IMR-90 (cell line): Measurements from ENCODE around the gene ARHGAP10. TPM values are rescaled to one million over a fixed set of nuclear protein-coding genes. Genes with fewer than 3 reads are reported as not detected.

Experiments
- ATAC-seq: fragments of 200-7000 bp; cut with Tn5 transposase; 2 replicates; pipeline ENCODE4 v1.9.1; 2020; ENCODE audit warnings: low read depth, mild to moderate bottlenecking, moderate library complexity
- BruUV-seq: library from RNA; stranded (reverse); fragments of 400-500 nt; replicated peaks from 2 replicates; lab custom pipeline; 2021; lab: Mats Ljungman, UMichigan
- CTCF ChIA-PET: fragments of 300-600 bp; formaldehyde crosslinking; extraction: SDS; loops from one replicate; lab custom pipeline; 2021; ENCODE audit warnings: antibody characterized with exemption; lab: Yijun Ruan, JAX
- POLR2A ChIA-PET: fragments of 300-600 bp; sonication (Branson Sonifier 250); formaldehyde crosslinking; loops from one replicate; lab custom pipeline; 2022; ENCODE audit warnings: antibody characterized with exemption; ENCODE audit not compliant: unreplicated experiment; lab: Charles Lee
- DNase-seq: peaks from one replicate; pipeline ENCODE4 v3.0.0; 2013
- H2AFZ ChIP-seq: replicated peaks from 2 replicates; pipeline ENCODE3; 2013; ENCODE audit warnings: low read length, mild to moderate bottlenecking; ENCODE audit not compliant: poor library complexity
- H2AK5ac ChIP-seq: 2 replicates; pipeline ENCODE4 v1.6.1; 2013; ENCODE audit warnings: low read depth, low read length, inconsistent platforms
- H2AK9ac ChIP-seq: replicated peaks from 2 replicates; pipeline ENCODE3; 2013; ENCODE audit warnings: mild to moderate bottlenecking, low read depth, low read length, moderate library complexity; ENCODE audit not compliant: poor library complexity
- H2BK120ac ChIP-seq: 2 replicates; pipeline ENCODE4 v1.6.1; 2013; ENCODE audit warnings: low read depth, low read length, inconsistent platforms
- H2BK15ac ChIP-seq: 3 replicates; pipeline ENCODE4 v1.6.1; 2013; ENCODE audit warnings: low read depth, low read length, inconsistent platforms
- H2BK20ac ChIP-seq: 2 replicates; pipeline ENCODE4 v1.6.1; 2013; ENCODE audit warnings: low read depth, mild to moderate bottlenecking, inconsistent platforms, low read length, moderate library complexity
- H2BK5ac ChIP-seq: 2 replicates; pipeline ENCODE4 v1.6.1; 2013; ENCODE audit warnings: mild to moderate bottlenecking, low read depth, low read length, inconsistent platforms; ENCODE audit not compliant: poor library complexity, severe bottlenecking
- H3K14ac ChIP-seq: replicated peaks from 2 replicates; pipeline ENCODE4 v1.6.1; 2013; ENCODE audit warnings: low read depth, low read length, inconsistent platforms
- H3K18ac ChIP-seq: 2 replicates; pipeline ENCODE4 v1.6.1; 2013; ENCODE audit warnings: low read depth, low read length, control low read depth
- H3K23ac ChIP-seq: 2 replicates; pipeline ENCODE4 v1.6.1; 2013; ENCODE audit warnings: low read depth, low read length, inconsistent platforms
- H3K27ac ChIP-seq: 2 replicates; pipeline ENCODE4 v1.5.1; 2013; ENCODE audit warnings: mild to moderate bottlenecking, control low read depth, low read length; ENCODE audit not compliant: insufficient read depth
- H3K27me3 ChIP-seq: 2 replicates; pipeline ENCODE4 v1.6.1; 2013; ENCODE audit warnings: low read length; ENCODE audit not compliant: control insufficient read depth, insufficient read depth
- H3K36me3 ChIP-seq: 2 replicates; pipeline ENCODE4 v1.6.1; 2013; ENCODE audit warnings: low read length, mixed read lengths; ENCODE audit not compliant: control insufficient read depth, insufficient read depth
- H3K4ac ChIP-seq: 2 replicates; pipeline ENCODE4 v1.6.1; 2013; ENCODE audit warnings: low read depth, low read length, inconsistent platforms
- H3K4me1 ChIP-seq: 2 replicates; pipeline ENCODE4 v1.6.1; 2013; ENCODE audit warnings: low read length, mixed read lengths; ENCODE audit not compliant: control insufficient read depth, insufficient read depth
- H3K4me2 ChIP-seq: 2 replicates; pipeline ENCODE4 v1.6.1; 2013; ENCODE audit warnings: low read depth, mild to moderate bottlenecking, control low read depth, low read length, moderate library complexity
- H3K4me3 ChIP-seq: 2 replicates; pipeline ENCODE4 v1.5.1; 2013; ENCODE audit warnings: low read depth, mild to moderate bottlenecking, control low read depth, low read length, moderate library complexity; ENCODE audit not compliant: insufficient read depth
- H3K56ac ChIP-seq: 2 replicates; pipeline ENCODE4 v1.6.1; 2013; ENCODE audit warnings: low read length, inconsistent platforms; ENCODE audit not compliant: insufficient read depth; ENCODE audit errors: extremely low read depth
- H3K79me1 ChIP-seq, 2 experiments: 2 replicates each; pipeline ENCODE4 v1.6.1; 2013; ENCODE audit warnings: low read length in 2 of 2, inconsistent platforms in 1 of 2, low read depth in 1 of 2
- H3K9ac ChIP-seq: 2 replicates; pipeline ENCODE4 v1.6.1; 2013; ENCODE audit warnings: low read depth, low read length, control low read depth
- H3K9me1 ChIP-seq: 2 replicates; pipeline ENCODE4 v1.6.1; 2013; ENCODE audit warnings: low read length, inconsistent platforms; ENCODE audit not compliant: insufficient read depth
- H3K9me3 ChIP-seq: 2 replicates; pipeline ENCODE4 v1.6.1; 2013; ENCODE audit warnings: low read length; ENCODE audit not compliant: control insufficient read depth, insufficient read depth
- H4K20me1 ChIP-seq: 2 replicates; pipeline ENCODE4 v1.6.1; 2013; ENCODE audit warnings: low read length, inconsistent platforms; ENCODE audit not compliant: insufficient read depth
- H4K5ac ChIP-seq: 2 replicates; pipeline ENCODE4 v1.6.1; 2013; ENCODE audit warnings: mild to moderate bottlenecking, low read depth, low read length, control low read depth
- H4K8ac ChIP-seq, 2 experiments: 2 replicates each; pipeline ENCODE4 v1.6.1; 2013; ENCODE audit warnings: low read depth in 2 of 2, low read length in 2 of 2, control low read depth in 1 of 2, inconsistent platforms in 1 of 2
- H4K91ac ChIP-seq: 2 replicates; pipeline ENCODE4 v1.6.1; 2013; ENCODE audit warnings: low read depth, low read length, inconsistent platforms; ENCODE audit not compliant: insufficient read depth
- BHLHE40 ChIP-seq: fragments of 150-350 bp; IDR thresholded peaks from 2 replicates; pipeline ENCODE4 v1.6.1; 2016; ENCODE audit warnings: mild to moderate bottlenecking, low read depth, low read length
- CEBPB ChIP-seq: IDR thresholded peaks from 2 replicates; pipeline ENCODE4 v1.6.1; 2012; ENCODE audit warnings: low read depth, low read length, improper control_type of control experiment
- CHD1 ChIP-seq: IDR thresholded peaks from 2 replicates; pipeline ENCODE4 v1.6.1; 2012; ENCODE audit warnings: low read depth, low read length, improper control_type of control experiment
- CTCF ChIP-seq: conservative IDR thresholded peaks from 2 replicates; pipeline ENCODE4 v1.5.1; 2012; ENCODE audit warnings: mild to moderate bottlenecking, low read depth, low read length, improper control_type of control experiment
- ELK1 ChIP-seq: fragments of 150-350 bp; IDR thresholded peaks from 2 replicates; pipeline ENCODE4 v1.6.1; 2016; ENCODE audit warnings: low read depth, mild to moderate bottlenecking, low read length, moderate library complexity, borderline replicate concordance
- FOS ChIP-seq: fragments of 150-350 bp; IDR thresholded peaks from 2 replicates; pipeline ENCODE4 v1.6.1; 2016; ENCODE audit warnings: low read depth, low read length
- MAFK ChIP-seq: IDR thresholded peaks from 2 replicates; pipeline ENCODE4 v1.6.1; 2012; ENCODE audit warnings: low read depth, low read length, improper control_type of control experiment
- MAZ ChIP-seq: IDR thresholded peaks from 2 replicates; pipeline ENCODE4 v1.6.1; 2012; ENCODE audit warnings: low read depth, mild to moderate bottlenecking, low read length, improper control_type of control experiment, moderate library complexity, borderline replicate concordance
- MXI1 ChIP-seq: IDR thresholded peaks from 2 replicates; pipeline ENCODE4 v1.6.1; 2012; ENCODE audit warnings: low read depth, mild to moderate bottlenecking, low read length, moderate library complexity, borderline replicate concordance
- NFE2L2 ChIP-seq: fragments of 150-350 bp; IDR thresholded peaks from 2 replicates; pipeline ENCODE4 v1.6.1; 2016; ENCODE audit warnings: low read depth, mild to moderate bottlenecking, low read length
- POLR2A ChIP-seq: IDR thresholded peaks from 2 replicates; pipeline ENCODE4 v1.6.1; 2012; ENCODE audit warnings: mild to moderate bottlenecking, low read depth, low read length
- RAD21 ChIP-seq: IDR thresholded peaks from 2 replicates; pipeline ENCODE4 v1.6.1; 2012; ENCODE audit warnings: low read length, improper control_type of control experiment
- RCOR1 ChIP-seq: IDR thresholded peaks from 2 replicates; pipeline ENCODE4 v1.6.1; 2012; ENCODE audit warnings: mild to moderate bottlenecking, low read length, improper control_type of control experiment; ENCODE audit not compliant: insufficient replicate concordance
- RFX5 ChIP-seq: IDR thresholded peaks from 2 replicates; pipeline ENCODE4 v1.8.0; 2012; ENCODE audit warnings: low read depth, mild to moderate bottlenecking, low read length, moderate library complexity
- SMC3 ChIP-seq: fragments of 150-350 bp; IDR thresholded peaks from 2 replicates; pipeline ENCODE4 v1.6.1; 2016; ENCODE audit warnings: low read depth, mild to moderate bottlenecking, antibody characterized with exemption, low read length, moderate library complexity
- USF2 ChIP-seq: fragments of 150-350 bp; IDR thresholded peaks from 2 replicates; pipeline ENCODE4 v1.6.1; 2017; ENCODE audit warnings: mild to moderate bottlenecking, antibody characterized with exemption, low read length, low read depth
- WGBS, 2 experiments: methylation state at CpG; one replicate each; pipeline versions ENCODE4 v1.1.5 to v1.1.7; 2013; ENCODE audit warnings: missing lambda C conversion rate in 2 of 2; ENCODE audit not compliant: insufficient read length in 1 of 2; ENCODE audit errors: extremely low coverage in 2 of 2; 5-methylcytosine and 5-hydroxymethylcytosine counted together
- dilution Hi-C: fragments of 300-500 bp; cut with HindIII; formaldehyde crosslinking; loops from one replicate; pipeline ENCODE4 v1.14.3; 2018; ENCODE audit warnings: low sequenced_read_pairs; ENCODE audit not compliant: unreplicated experiment
- in situ Hi-C: fragments of 300-500 bp; cut with MboI; formaldehyde crosslinking; loops from 3 replicates; pipeline ENCODE4 v1.14.3; 2019; ENCODE audit warnings: low sequenced_read_pairs, inconsistent platforms, mixed read lengths
- intact Hi-C: fragments of 100-400 bp; cut with micrococcal nuclease; formaldehyde crosslinking; loops from 2 replicates; pipeline ENCODE4 v1.10.0; 2022
- polyA plus RNA-seq, 3 experiments: library from polyadenylated mRNA; depleted of rRNA; stranded (reverse); fragments of >200 nt; gene quantifications; 2 replicates each; pipeline ENCODE4 v1.2.3, GENCODE V29; 2012; ENCODE audit warnings: low replicate concordance in 1 of 3
- total RNA-seq: library from RNA; depleted of rRNA; stranded (reverse); fragments of >200 nt; gene quantifications from 2 replicates; pipeline ENCODE4 v1.2.3, GENCODE V29; 2012

The ARHGAP10 gene
- total and polyA plus RNA-seq, 2 of the 4 experiments (the other 2 are of a cell fraction), result 27.1 to 29.4 TPM

GRCh38 chr4:147944670-147945260 lies 212.9 kb downstream of the ARHGAP10 start:
- H3K9me3 ChIP-seq, result no peaks in the 10 kb centered on the region
- H2BK5ac ChIP-seq, result no peak overlapping the region
- dilution Hi-C loops, result no loop called here
- no peak for DNase-seq
- H3K23ac ChIP-seq, result no peak overlapping the region
- H2AK5ac ChIP-seq, result no peak overlapping the region
- no peak overlapping the region for H3K4me3 ChIP-seq
- H4K20me1 ChIP-seq, result no peaks in the 10 kb centered on the region
- intact Hi-C loops, result no loop called here
- H3K79me1 ChIP-seq, result peaks cover 0 to 3% of the 10 kb centered on the region in 2 experiments; a peak in 1 of 4 replicates
- H4K91ac ChIP-seq, result no peak overlapping the region
- H3K4ac ChIP-seq, result no peak overlapping the region
- peaks cover 8% of the 10 kb centered on the region for H3K4me1 ChIP-seq
- no peak overlapping the region for H4K5ac ChIP-seq
- peaks cover 5% of the 10 kb centered on the region; the same call in 1 of the 2 replicates for H3K9me1 ChIP-seq
- H3K4me2 ChIP-seq, result no peak overlapping the region
- ATAC-seq, result no peak
- H2BK120ac ChIP-seq, result no peak overlapping the region
- in situ Hi-C loops, result no loop called here
- H3K9ac ChIP-seq, result no peak overlapping the region
- no peak for TF ChIP-seq MAFK
- TF ChIP-seq RFX5, result no peak
- TF ChIP-seq CHD1, result no peak
- no peak for TF ChIP-seq CEBPB
- no peak for TF ChIP-seq USF2
- no peak for TF ChIP-seq POLR2A
- no peak for TF ChIP-seq FOS
- no peak for TF ChIP-seq NFE2L2
- no peak for TF ChIP-seq ELK1
- TF ChIP-seq SMC3, result no peak
- TF ChIP-seq MAZ, result no peak
- TF ChIP-seq RAD21, result no peak
- no peak for TF ChIP-seq RCOR1
- TF ChIP-seq MXI1, result no peak
- TF ChIP-seq BHLHE40, result no peak
- TF ChIP-seq CTCF, result no peak
- H2AK9ac ChIP-seq, result no peak overlapping the region
- ChIA-PET CTCF (interaction anchor here (0.7 kb wide), 1 partner anchor 569 kb away, joined by 4 read pairs; no protein-coding TSS in a partner anchor), POLR2A (no interaction called here)
- H3K27me3 ChIP-seq, result no peaks in the 10 kb centered on the region
- H2BK15ac ChIP-seq, result no peak overlapping the region
- no peak overlapping the region for H3K18ac ChIP-seq
- H3K27ac ChIP-seq, result no peak overlapping the region
- H3K14ac ChIP-seq, result no peak overlapping the region
- no peak overlapping the region for H4K8ac ChIP-seq
- BruUV-seq, result no TSS peak
- 100% methylated on average over 1 of the region's 10 CpGs; no CpG with 5 or more reads in 1 of the 2 experiments for WGBS, 2 experiments
- H3K56ac ChIP-seq, result no peak overlapping the region
- no peak overlapping the region for H2BK20ac ChIP-seq
- H3K36me3 ChIP-seq, result peaks cover 19% of the 10 kb centered on the region
- no peak overlapping the region for H2AFZ ChIP-seq
